ENCODE results near the gene CDC26.
"Not testable (repeated sequence)": the region's sequence is repeated elsewhere in the genome, so short reads cannot be mapped to it uniquely, and the experiment has no call there.

Gene CDC26

DNA sequence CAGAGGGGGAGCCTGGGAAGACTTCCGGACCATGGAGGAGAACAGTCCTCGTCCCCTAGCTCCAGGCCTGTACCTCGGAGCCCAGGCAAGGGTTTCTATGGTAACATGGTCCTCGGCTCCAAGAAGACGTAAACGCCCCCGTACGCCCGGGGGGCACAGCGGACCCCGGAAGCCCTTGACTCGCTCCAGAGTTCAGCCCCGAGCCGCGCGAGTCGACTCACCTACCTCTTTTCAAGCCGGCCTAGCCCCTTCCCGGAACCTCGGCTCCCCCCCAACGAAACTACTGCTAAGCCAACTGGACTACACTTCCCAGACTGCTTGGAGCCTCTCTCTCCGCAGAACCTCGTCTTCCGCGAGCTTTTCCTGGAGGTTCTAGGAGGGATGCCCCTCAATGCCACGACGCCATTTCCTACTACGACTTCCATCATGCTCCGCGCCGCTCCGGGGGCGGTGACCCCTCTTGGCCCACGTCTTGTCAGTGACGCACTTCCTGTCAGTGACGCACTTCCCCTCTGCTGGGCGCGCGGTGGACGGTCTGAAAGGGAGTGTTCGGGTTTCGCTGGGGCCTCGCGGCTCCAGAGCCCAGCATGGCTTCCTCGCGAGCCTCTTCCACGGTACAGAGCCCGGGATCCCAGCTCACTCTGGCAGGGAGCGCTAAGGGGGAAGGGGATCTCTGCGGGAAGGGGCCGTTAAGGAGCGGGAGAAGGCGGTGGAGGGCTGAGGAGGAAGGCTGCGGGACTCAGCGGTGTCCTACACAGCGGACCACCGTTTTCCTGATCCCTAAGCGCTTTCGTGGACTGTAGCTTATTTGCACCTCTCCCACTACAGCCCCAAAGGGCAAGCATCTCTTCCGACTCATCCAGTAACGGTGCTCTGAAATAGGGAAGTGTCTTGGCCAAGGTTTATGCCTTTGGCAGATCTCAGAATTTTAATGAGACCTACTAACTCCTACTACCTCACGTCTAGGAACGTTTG is at the start of gene CDC26, which contains the start of gene PRPF4:
TSS of gene CDC26 (minus strand) at position 416 of the 975 bp plus-strand sequence. CDS start 3,065 bp downstream, outside the sequence.
TSS of gene PRPF4 (plus strand) at position 502 of the 975 bp plus-strand sequence. CDS start at position 588, 86 bp downstream.
- peak; percentile 98 for DNase-seq (ENCODE audit: low read depth, low spot score)

DNA sequence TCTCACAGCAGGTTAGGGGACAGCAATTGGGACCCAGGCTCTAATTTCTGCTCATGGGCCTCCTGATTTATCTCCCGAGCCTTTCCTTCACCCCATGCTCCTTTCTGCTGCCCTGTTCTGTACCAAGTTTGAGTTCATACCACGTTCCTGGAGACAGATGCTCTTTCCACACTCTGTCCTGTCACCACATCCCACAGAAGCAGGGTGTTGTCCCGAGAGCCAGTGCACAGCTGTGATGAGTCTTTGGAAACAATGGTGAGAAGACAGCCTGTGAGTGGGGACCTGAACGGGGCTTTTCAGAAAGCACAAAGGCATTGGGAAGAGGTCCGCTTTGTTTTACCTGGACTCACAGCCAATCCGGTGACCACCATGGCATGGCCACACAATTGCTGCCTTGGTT is 47.3 kb upstream of the CDC26 start:
- no peak for DNase-seq (ENCODE audit: low read depth, low spot score)

DNA sequence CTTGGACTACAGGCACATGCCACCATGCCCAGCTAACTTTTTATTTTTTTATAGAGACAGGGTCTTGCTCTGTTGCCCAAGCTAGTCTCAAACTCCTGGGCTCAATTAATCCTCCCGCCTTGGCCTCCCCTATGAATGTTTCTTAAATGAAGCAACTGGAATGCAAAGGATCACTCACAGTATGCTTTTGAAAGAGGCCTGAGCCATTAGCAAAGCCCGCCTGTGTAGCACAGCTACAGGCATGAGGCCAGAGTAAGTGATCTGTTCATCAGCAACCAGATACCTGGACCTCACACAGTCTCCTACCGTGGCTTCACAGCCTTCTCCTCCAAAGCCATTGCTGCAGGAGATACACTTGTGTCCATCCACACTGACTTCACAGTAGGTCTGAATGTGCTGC is 44.7 kb upstream of the CDC26 start:
- DNase-seq (ENCODE audit: low read depth, low spot score) = no peak

DNA sequence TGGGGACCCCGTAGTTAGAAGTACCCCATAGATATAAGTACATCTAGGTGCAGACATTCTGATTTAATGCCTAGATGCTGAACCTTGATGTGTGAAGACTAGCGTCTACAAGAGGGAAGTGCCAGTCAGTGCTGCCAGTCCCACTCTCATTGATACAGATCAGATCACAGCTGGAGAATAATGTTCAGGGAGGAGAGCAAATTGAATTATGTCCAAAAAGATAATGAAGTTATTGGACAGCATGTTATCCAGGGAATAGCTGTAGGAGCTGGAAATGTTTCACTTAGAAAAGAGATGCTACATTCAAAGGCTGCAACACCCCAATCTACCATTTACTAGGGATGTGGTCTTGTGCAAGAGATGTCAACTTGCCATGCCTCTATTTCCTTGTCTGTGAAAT is 43.7 kb upstream of the CDC26 start:
- DNase-seq (ENCODE audit: low read depth, low spot score) = no peak

DNA sequence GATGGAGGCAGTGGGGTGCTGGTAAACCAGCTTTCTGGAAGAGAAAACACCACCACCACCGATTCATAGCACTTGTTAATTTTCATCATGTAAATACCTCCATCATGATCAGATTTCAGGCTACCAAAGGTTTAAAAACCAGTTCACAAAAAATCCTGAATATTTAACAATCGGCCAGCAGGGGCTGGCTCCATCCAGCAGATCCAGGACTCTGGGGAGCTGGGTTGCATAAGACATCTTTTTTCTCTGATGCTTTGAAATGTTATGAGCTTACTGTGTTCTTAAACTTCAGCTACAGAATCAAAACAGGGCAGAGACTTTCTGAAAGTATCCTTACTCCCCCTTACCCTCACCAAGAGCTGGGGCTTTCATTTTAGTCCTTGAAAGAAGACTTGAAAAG is 42.4 kb upstream of the CDC26 start:
- DNase-seq (ENCODE audit: low read depth, low spot score) = no peak

DNA sequence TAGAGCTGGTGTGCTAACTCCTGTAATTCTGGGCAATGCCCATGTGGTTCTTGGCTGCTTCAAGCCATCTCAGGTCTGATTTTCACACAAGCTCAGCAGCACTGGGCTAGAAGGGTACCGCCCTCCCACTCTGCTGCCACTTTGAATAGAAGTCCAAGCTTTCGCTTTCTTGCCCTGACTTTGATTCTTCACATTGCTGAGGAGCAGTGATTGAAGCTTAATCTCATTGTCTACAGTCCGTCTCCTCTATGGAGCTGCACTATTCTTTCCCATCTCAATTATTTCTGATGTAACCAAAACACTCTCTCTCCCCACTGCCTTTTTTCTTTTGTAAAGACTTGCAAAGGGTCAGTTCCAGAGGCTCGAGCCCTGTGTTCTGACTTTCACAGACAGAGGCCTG is 40.7 kb upstream of the CDC26 start:
- no peak for DNase-seq (ENCODE audit: low read depth, low spot score)

DNA sequence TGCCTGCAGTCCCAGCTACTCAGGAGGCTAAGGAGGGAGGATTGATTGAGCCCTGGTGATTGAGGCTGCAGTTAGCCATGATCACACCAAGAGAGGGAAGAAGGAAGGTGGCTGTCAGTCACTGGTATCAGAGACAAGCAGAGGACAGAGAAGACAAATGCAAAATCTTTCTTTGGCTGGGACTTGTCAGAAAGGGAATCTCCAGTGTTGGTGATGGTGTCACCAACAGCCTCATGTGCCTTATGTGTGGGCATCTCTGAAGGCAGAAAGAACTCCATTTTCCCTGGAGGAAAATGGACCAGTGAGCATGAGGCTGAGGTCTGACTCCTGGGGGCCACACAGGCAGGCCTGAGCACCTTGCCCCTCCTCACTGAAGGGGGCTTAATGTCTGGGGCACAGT is 39.9 kb upstream of the CDC26 start:
- no peak for DNase-seq (ENCODE audit: low read depth, low spot score)

DNA sequence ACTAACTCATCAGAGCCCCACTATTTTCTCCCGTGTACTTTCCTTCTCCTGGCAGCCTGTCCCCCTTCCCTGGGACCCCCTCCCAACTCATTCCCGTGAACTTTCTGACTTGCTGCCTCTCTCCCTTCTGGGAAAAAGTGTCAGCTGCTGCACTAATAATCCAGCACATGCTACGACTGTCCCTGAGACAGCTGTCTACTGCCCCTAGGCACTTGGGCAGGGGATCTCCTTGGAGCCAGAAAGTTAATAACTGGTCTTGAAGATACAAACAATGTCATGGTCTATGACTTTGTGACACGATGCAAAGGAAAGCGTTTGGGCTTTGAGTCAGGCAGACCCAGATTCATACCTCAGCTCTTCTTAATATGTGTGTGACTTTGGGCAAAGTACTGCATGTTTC is 37.9 kb upstream of the CDC26 start:
- no peak for DNase-seq (ENCODE audit: low read depth, low spot score)

DNA sequence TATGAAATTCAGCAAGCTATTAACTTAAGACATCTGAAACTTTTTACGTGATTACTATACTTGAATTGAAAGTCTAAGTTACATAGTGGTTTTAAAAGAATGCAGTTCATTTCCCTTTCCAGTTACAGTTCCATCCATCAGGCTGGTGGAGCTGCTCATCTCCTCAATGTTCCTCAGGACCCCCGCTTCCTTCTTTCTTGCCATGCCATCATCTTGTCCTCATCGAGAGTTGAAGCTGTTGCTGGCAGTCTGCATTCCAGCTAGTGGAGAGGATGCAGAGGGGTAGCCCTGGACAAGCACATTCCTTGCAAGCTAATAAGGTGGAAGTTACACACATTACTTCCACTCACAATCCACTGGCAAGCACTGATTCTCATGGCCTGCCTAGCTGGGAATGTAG is 36.6 kb upstream of the CDC26 start:
- no peak for DNase-seq (ENCODE audit: low read depth, low spot score)

DNA sequence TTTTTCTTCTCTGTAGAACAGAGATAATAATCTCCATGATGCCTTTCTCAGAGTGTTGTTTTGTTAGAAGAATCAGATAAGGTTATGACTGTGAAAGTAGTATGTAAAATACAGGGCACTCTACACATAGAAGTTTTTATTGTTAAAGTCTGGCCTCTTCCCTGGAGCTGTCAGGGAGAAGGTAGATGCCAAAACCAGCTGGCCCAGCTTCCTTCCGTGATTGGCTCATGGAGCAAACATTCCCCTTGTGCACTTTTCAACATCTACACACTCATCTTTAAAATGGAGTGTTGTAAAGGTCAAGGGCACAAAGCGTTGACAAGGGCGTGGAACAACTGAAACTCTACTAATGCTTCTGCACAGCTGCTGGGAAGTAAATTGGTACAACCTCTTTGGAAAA is 35.2 kb upstream of the CDC26 start:
- DNase-seq (ENCODE audit: low read depth, low spot score) = no peak

DNA sequence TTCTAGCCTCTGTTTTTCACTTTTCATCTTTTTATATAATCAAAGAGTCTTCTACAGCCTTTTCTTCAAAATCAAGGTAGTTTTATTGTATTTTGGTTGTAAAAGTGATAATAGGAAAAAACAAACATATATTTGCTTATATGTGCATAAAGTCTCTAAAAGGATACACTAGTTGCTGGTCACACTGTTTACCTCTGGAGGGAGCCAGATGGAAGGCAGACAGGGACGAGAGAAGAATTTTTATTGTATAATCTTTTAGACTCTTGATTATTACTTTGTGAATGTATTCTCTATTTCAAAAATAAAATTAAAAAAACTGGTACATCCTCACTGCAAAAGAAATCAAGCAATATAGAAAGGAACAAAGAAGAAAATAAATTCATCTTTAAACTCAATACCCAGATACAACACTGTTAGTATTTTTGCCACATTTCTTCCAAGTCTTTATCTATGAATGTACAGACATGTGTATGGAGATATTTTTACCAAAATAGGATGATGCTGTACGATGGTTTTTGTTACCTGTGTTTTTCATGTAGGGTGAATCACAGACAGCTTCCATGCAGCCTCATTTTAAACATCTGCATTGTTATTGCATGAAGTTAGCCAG is 33.9 kb upstream of the CDC26 start:
- DNase-seq (ENCODE audit: low read depth, low spot score) = no peak

DNA sequence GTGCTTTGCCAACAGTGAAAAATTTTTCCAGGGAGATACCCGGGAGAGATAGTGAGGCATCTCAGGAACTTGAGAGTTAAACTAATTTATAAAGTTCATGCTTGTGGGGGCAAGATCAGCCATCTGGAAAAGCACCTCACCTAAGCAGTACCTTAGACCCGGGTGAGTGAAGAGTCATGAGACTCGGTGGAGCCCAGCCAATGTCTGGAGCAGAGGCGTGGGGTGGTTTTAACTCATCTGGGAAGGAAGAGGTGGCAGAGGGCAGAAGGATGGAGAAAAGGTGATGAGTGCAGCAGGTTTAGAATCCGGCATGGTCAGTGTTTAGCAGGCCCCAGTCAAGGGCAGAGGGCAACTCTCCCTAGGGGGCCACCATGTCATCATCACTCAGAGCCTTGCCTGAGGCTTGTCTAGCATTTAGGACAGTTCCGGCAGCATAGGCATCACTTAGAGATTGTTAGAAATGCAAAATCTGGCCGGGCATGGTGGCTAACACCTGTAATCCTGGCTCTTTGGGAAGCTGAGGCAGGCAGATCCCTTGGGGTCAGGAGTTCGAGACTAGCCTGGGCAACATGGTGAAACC is 32.1 kb upstream of the CDC26 start:
- DNase-seq (ENCODE audit: low read depth, low spot score) = no peak

DNA sequence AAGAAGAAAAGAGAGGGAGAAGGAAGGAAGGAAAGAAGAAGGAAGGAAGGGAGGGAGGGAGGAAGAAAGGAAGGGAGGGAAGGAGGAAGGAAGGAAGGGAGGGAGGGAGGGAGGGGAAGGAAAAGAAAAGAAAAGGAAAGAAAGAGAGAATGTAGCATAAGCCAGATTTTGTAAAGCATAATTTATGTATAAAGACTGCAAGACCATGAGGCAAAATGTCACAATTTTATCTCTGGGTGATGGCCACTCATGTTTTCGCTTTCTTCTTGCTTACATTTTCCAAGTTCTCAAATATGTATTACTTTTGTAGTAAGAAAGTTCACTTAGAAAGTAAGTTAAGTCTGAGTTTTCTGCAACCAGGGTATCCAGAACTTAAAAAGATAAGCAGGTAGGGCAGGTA is 31.2 kb upstream of the CDC26 start:
- DNase-seq (ENCODE audit: low read depth, low spot score) = no peak

DNA sequence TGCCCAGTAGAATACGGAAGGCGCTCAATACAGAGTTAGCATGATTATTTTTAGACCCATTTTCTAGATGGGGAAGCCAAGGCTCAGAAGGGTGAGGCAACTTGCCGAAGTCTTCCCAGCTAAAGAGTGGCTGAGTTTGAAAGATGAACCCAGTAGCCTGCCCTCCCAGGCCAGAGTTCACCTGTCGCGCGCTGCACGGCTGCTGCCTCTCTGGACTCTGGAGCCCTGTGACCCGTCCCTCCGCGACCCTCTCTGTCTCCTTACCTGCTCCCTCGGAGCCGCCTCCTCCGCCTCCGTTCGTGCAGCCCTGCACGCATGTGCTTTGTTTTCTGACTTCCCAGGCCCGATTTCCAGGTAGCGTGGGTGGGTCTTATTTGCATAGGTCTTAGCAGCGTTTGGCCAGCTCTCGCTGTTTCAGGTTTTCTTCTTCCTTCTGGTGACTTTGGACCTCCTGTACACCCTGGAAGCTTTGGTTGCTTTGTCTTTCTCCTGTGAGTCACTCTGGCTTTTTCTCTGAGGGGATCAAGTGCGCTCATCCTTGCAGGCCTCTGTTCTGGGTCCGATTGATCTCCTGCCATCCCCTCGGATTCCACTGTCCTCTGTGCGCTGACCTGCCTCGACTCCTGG is 27.5 kb upstream of the CDC26 start, which contains the start of gene RNF183:
TSS of gene RNF183 (minus strand) at position 585 of the 627 bp plus-strand sequence. CDS start 5,192 bp downstream, outside the sequence.
- no peak for DNase-seq (ENCODE audit: low read depth, low spot score)

DNA sequence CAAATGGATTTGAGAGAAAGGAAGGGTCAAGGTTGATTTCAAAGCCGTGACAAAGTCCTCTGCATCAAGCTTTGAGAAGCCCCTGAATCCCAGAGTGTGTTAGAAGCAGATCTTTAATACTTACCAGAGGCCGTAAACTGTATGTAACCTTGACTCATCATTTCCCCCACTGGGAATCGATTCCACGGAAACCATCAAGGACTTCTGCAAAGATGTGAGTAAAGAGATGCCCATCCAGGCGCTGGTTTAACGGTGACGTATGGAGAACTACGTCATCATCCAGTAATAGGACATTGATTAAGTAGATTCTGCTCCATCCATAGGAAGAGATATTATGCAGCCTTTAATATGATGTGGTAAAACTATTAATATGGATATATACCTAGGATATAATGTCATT is 26.2 kb upstream of the CDC26 start:
- no peak for DNase-seq (ENCODE audit: low read depth, low spot score)

DNA sequence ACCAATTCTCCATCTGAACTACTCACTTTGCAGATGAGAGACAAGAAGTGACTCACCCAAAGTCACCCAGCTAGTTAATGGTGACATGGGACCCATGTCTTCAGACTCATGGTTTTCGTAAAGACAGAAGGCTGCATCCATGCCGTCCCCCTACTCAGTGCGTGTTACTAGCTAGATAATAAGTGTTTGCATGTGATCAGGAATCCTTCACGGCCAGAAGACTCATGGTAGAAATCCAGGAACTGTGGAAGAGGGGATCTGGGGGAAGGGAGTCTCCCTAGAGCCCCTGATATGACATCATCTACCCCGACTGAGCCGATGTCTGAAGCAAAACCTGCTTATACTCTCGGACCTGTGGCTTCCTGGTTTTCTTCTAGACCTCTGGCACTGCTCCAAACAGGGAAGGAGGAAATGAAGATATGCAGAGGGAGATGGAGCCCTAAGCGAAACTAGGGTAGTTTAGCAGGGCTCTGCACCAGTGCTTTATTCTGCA is 24.5 kb upstream of the CDC26 start:
- no peak for DNase-seq (ENCODE audit: low read depth, low spot score)

DNA sequence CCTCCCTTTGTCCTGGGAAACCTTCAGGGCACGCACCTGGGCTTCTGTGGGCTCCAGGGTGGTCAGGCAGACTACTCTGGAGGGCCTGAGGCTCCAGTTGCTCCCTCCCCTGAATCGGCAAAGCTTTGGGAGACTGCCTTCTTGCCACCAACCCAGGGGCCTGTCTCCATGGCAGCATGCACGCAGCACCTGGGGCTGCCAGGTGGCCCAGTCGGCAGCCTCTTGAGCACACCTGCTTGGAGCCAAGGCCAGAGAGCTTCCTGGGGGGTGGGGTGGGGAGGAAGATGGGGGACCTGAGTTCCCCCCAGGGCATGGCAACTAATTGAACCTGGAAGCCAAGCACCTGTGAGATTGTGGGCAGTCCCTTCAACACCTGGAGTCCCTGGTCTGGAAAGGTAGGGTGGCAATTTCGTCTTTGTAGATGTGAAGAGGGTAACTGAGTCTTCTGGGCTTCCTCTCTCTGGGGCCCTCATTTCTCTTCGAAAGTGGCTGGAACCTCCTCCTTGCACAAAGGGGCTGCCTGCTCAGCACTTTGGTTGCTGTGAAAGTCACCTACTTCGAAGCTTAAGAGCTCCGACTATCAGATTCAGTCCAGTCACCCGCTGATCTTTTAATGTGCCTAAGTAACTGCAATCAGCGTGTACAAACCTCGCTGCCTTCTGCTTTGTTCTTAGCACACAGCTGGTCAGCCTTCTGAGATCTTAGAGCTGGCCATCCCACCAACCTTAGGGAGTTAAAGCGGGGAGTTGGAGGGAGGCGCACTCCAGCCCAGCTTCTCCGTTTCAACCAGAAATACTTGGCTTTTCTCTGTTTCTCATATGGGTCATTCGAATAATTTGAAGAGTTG is 23.8 kb upstream of the CDC26 start:
- DNase-seq (ENCODE audit: low read depth, low spot score) = no peak

DNA sequence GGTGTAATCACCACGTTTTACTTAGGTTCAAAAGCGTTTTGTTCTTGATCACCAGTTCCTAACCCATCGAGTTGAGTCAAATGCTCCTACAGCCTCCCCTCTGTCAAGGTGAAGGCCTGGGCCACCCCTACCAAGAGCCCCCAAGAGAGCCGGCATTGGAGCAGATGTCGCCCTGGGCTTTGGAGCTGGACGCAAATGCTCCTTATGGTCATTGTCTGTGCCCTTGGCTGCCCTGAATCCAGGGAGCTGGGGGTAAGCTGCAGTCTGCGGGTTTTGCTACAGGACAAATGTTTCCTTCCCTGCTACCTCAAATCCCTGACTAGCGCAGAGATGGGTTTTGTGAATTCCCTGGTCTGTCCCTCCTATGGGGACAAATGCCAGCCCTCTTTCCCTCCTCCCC is 22.9 kb upstream of the CDC26 start:
- no peak for DNase-seq (ENCODE audit: low read depth, low spot score)

DNA sequence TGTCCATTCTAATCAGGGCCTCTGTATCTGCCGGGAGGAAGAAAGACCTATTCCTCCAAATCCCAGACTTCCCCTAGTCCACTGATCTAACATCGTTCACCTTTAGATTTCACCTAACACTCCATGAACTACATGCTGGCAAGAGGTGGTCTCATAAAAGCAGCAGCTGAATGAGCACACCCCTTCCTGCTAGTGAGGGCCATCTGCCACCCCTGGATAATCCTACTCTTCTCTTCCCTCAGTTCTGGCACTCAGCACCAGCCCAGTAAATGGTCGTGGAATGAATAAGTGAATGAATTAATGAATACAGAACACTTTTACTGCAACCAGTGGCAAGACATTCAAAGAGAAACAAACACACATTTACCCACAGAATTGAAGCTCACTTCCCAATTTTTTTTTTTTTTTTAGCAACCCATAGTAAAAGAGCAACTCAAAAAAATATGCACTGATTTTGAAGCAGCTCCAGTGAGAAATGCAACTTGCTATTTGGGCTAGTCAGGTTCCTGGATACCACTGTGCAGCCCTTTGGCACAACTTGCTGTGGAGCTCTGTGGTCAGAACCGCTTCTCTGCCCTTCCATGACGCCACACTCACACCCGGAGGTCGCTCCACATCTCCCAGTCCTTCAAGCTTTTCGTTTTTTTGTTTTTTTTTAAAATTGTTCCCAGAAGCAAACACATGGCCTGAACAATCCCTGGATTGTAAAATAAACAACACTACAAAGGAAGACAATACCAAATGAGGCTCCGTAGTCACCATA is 21.6 kb upstream of the CDC26 start:
- DNase-seq (ENCODE audit: low read depth, low spot score) = no peak

DNA sequence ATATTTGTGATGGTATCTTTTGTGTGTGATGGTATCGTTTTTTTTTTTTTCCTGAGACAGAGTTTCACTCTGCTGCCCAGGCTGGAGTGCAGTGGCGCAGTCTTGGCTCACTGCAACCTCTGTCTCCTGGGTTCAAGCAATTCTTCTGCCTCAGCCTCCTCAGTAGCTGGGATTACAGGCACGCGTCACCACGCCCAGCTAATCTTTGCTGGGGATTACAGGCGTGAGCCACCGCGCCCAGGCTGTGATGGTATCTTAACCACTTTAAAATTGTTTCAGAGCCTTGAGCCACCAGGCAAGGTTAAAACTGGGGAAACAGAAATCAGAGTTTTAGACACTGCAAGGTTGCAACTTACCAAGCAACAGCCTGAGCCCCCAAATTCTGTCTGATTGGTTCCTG is 20.9 kb upstream of the CDC26 start:
- DNase-seq (ENCODE audit: low read depth, low spot score) = not testable (repeated sequence)
